WI38 (cell line): ENCODE results near the gene LMO7.
A peak's percentile ranks its signal among the peaks of the same experiment; 100 is the strongest.
"Not testable (repeated sequence)": the region's sequence is repeated elsewhere in the genome, so short reads cannot be mapped to it uniquely, and the experiment has no call there.

Experiments used
- H3K4me3 ChIP-seq: 2 replicates; pipeline ENCODE4 v1.5.1; 2011; ENCODE audit warnings: low read depth, mild to moderate bottlenecking, control low read depth, low read length
- CTCF ChIP-seq: IDR thresholded peaks from 2 replicates; pipeline ENCODE4 v1.5.1; 2012; ENCODE audit warnings: low read depth, mild to moderate bottlenecking, control low read depth, low read length

The LMO7 gene

DNA sequence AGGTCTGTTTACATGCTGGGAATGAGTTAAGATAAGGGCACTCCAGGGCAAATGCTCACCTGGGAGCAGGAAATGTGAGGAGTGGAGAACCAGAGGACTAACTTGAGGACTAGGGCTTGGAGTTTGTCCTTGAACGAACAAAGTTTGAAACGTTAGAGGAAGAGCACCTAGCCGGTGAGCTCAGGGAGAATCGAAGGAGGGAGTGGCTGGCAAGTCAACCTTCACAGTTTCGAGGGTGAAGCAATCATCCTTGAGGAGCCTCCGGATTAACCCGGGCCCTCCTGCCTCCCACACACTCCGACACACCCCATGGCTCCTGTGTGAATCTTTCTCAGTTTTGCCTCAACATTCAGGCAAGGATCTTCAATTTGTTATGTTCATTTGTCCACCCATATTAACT lies 58.6 kb downstream of the LMO7 start:
- H3K4me3 ChIP-seq = no peak overlapping the region
- no peak for TF ChIP-seq CTCF

DNA sequence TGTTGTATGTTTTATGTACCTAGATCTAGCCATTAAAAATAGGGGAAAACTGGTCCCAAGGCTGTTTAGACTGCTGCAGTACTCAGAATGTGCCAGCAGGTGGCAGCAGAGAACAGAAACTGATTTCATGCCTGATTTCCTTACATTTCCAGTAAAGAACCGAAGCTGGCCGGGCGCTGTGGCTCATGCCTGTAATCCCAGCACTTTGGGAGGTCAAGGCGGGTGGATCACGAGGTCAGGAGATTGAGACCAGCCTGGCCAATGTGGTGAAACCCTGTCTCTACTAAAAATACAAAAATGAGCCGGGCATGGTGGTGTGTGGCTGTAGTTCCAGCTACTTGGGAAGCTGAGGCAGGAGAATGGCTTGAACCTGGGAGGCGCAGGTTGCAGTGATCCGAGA lies 59.8 kb downstream of the LMO7 start:
- not testable (repeated sequence) for H3K4me3 ChIP-seq
- peak; percentile 75 for TF ChIP-seq CTCF

- TF ChIP-seq CTCF = no peak
- no peak overlapping the region for H3K4me3 ChIP-seq
Observed at GRCh38 chr13:75699062-75699461, 62.9 kb downstream of the LMO7 start.

DNA sequence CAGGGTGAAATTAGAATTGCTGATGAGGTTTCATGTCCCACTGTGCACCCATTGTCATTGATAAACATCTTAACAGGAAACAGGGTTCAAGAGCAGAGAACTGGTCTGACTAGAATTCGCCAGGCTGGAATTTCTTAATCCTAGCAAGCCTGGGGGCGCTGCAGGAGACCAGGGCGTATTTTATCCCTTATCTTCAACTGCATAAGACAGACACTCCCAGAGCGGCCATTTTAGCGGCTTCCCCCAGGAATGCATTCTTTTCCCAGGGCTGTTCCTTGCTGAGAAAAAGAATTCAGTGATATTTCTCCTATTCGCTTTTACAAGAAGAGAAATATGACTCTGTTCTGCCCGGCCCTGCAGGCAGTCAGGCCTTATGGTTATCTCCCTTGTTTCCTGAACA lies 63.6 kb downstream of the LMO7 start:
- H3K4me3 ChIP-seq = not testable (repeated sequence)

DNA sequence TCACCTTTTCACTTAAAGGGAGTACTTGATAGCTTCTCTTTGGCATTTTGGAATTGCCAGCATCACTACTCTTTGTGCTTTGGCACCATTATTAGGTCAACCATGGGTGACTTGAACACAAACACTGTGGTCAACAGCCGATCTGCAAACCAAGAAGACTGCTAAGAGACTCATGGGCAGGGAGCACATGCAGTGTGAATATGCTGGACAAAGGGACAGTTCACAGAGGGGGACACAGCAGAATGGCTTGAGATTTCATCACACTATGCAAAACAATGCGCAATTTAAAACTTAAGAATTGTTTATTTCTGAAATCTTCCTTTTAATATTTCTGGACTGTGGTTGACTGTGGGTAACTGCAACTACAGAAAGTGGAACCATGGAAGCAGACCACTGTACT lies 64.4 kb downstream of the LMO7 start:
- no peak overlapping the region for H3K4me3 ChIP-seq
- TF ChIP-seq CTCF = no peak

DNA sequence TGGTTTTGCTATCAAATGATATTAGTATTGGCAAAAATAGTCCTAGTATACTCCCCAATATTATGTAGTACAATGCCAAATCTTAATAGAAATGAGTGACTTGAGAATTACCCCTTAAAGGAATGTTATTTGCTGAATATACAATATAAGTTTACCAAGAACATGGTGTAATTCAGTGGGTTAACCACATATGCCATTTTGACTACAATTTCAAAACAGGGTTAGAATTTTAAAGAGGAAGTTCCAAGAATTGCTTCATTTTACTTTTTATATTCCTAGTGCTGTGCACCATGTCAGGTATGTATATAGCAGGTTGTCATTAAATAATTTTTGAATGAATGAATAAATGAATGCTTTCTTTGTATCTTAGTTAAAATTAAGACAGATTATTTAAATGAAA lies 66.3 kb downstream of the LMO7 start:
- TF ChIP-seq CTCF = no peak
- no peak overlapping the region for H3K4me3 ChIP-seq

- TF ChIP-seq CTCF = no peak
Observed at GRCh38 chr13:75703769-75704168, 67.6 kb downstream of the LMO7 start.

GRCh38 chr13:75704194-75704926 lies 68.2 kb downstream of the LMO7 start:
- no peak for TF ChIP-seq CTCF
- no peak overlapping the region for H3K4me3 ChIP-seq

More at GRCh38 chr13:75703769-75704168, 67.6 kb downstream of the LMO7 start:
- H3K4me3 ChIP-seq = no peak overlapping the region
